ENCODE data around the gene CAST. TPM values are rescaled to one million over a fixed set of nuclear protein-coding genes. Genes with fewer than 3 reads are reported as not detected.

The CAST gene
- total RNA-seq, 2 donors from 2014 or later = 399 TPM

- intact Hi-C loops (cut with DNase I, micrococcal nuclease) = loop anchor here in 1 of 2 donors (5.0 to 10.0 kb wide), 2 partner anchors 137 to 411 kb away; no protein-coding TSS in a partner anchor
- DNase-seq = no peak
- ATAC-seq = no peak
Observed at GRCh38 chr5:96753848-96754247, 91.7 kb downstream of the CAST start.

- DNase-seq (no peak), ATAC-seq (no peak)
- intact Hi-C loops (cut with DNase I, micrococcal nuclease) = loop anchor here in 1 of 2 donors (10.0 kb wide), 1 partner anchor 409 kb away; no protein-coding TSS in a partner anchor
Observed at GRCh38 chr5:96755851-96756250, 93.7 kb downstream of the CAST start.

- no peak for DNase-seq
- peak; percentile 12 for ATAC-seq
- intact Hi-C loops (cut with DNase I, micrococcal nuclease) = loop anchor here in 1 of 2 donors (10.0 kb wide), 1 partner anchor 408 kb away; no protein-coding TSS in a partner anchor
Observed at GRCh38 chr5:96756985-96757384, 94.8 kb downstream of the CAST start.

- intact Hi-C loops (cut with DNase I, micrococcal nuclease) = loop anchor here in 1 of 2 donors (10.0 kb wide), 1 partner anchor 406 kb away; no protein-coding TSS in a partner anchor
- no peak for ATAC-seq
Observed at GRCh38 chr5:96758621-96759020, 96.4 kb downstream of the CAST start.

GRCh38 chr5:96761618-96762017 lies 99.4 kb downstream of the CAST start:
- no peak for ATAC-seq
- no peak for DNase-seq
- intact Hi-C loops (cut with DNase I, micrococcal nuclease) = no loop called here

More at GRCh38 chr5:96758621-96759020, 96.4 kb downstream of the CAST start:
- DNase-seq = no peak

- ATAC-seq = no peak
- no peak for DNase-seq
- intact Hi-C loops (cut with DNase I, micrococcal nuclease) = no loop called here
Observed at GRCh38 chr5:96763026-96763425, 100.8 kb downstream of the CAST start.

GRCh38 chr5:96765043-96765442 lies 102.9 kb downstream of the CAST start:
- no peak for DNase-seq
- peak; percentile 26 for ATAC-seq

GRCh38 chr5:96768708-96769251 lies 106.6 kb downstream of the CAST start:
- intact Hi-C loops (cut with DNase I, micrococcal nuclease) = no loop called here
- ATAC-seq = no peak
- DNase-seq = no peak

More at GRCh38 chr5:96765043-96765442, 102.9 kb downstream of the CAST start:
- intact Hi-C loops (cut with DNase I, micrococcal nuclease) = no loop called here

GRCh38 chr5:96771395-96771794 lies 109.2 kb downstream of the CAST start:
- ATAC-seq (no peak), DNase-seq (no peak)
- intact Hi-C loops (cut with DNase I, micrococcal nuclease) = no loop called here

GRCh38 chr5:96772111-96772510 lies 109.9 kb downstream of the CAST start:
- DNase-seq = no peak
- intact Hi-C loops (cut with DNase I, micrococcal nuclease) = no loop called here

GRCh38 chr5:96772542-96772941 lies 110.4 kb downstream of the CAST start:
- intact Hi-C loops (cut with DNase I, micrococcal nuclease) = no loop called here
- DNase-seq (no peak), ATAC-seq (no peak)

More at GRCh38 chr5:96772111-96772510, 109.9 kb downstream of the CAST start:
- ATAC-seq = no peak

GRCh38 chr5:96775050-96775449 lies 112.9 kb downstream of the CAST start:
- intact Hi-C loops (cut with DNase I, micrococcal nuclease) = no loop called here
- no peak for ATAC-seq
- DNase-seq = no peak

- intact Hi-C loops (cut with DNase I, micrococcal nuclease) = no loop called here
- no peak for DNase-seq
- ATAC-seq = peak; percentile 14
Observed at GRCh38 chr5:96775689-96776088, 113.5 kb downstream of the CAST start.

- intact Hi-C loops (cut with DNase I, micrococcal nuclease) = no loop called here
- ATAC-seq = no peak
- DNase-seq = no peak
Observed at GRCh38 chr5:96776621-96777020, 114.4 kb downstream of the CAST start.

- ATAC-seq (no peak), DNase-seq (no peak)
- intact Hi-C loops (cut with DNase I, micrococcal nuclease) = no loop called here
Observed at GRCh38 chr5:96778409-96778808, 116.2 kb downstream of the CAST start.

GRCh38 chr5:96780626-96781025 lies 118.5 kb downstream of the CAST start:
- no peak for DNase-seq
- peak; percentile 21 for ATAC-seq
- intact Hi-C loops (cut with DNase I, micrococcal nuclease) = no loop called here

GRCh38 chr5:96781031-96781971 lies 119.1 kb downstream of the CAST start:
- intact Hi-C loops (cut with DNase I, micrococcal nuclease) = no loop called here
- DNase-seq (no peak), ATAC-seq (peak; percentile 58)

- DNase-seq (no peak), ATAC-seq (no peak)
- intact Hi-C loops (cut with DNase I, micrococcal nuclease) = no loop called here
Observed at GRCh38 chr5:96783326-96783725, 121.2 kb downstream of the CAST start.

GRCh38 chr5:96785326-96786109 lies 123.3 kb downstream of the CAST start:
- DNase-seq = no peak
- intact Hi-C loops (cut with DNase I, micrococcal nuclease) = no loop called here
- no peak for ATAC-seq
